Measurements from ENCODE around the gene COMT.

DNA sequence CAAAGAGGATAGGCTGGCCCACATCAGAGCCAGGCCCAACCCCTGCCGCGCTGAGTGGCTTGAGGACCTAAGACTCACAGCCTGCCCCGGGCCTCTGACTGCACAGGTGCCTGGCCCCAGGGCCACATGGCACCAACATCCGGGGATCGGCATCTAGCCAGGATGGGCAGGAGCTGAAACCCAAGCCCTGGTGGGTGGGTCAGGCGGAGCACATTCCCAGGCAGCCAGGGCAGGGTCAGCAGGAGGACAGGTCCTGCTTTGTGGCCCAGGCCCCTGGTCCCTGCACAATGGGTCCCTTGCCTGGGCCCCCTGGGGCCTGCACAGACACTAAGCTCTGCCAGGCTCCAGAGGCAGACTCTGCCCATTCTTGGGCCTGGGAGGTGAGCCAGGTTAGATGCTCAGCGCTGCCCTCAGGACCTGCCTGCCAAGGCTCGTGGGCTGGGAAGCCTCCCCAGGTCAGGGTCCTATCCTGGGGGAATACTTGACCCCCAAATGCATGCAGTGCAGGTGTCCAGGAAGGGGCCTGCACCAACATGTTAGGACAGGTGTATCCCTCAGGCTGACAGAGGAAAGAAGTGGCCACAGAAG lies 41.5 kb downstream of the COMT start:
- no peak for TF ChIP-seq POLR2A (IDR thresholded peaks at IDR 0.05; ENCODE audit: low read depth, low read length)
- no peak for TF ChIP-seq POLR2AphosphoS5 (IDR thresholded peaks at IDR 0.05; ENCODE audit: low read depth, low read length)
- TF ChIP-seq TAF1 (IDR thresholded peaks at IDR 0.05; ENCODE audit: borderline replicate concordance, low read depth, low read length), result no peak

Data from GM12892 (cell line).